Fibroblast of skin of left biceps (primary cell): ENCODE data around the gene HADHB.
A peak's percentile ranks its signal among the peaks of the same experiment; 100 is the strongest.
"Not testable (repeated sequence)": the region's sequence is repeated elsewhere in the genome, so short reads cannot be mapped to it uniquely, and the experiment has no call there.

Source experiments
- DNase-seq, 2 experiments: peaks; one replicate each; pipeline ENCODE4 v3.0.0-alpha.2; 2013; ENCODE audit warnings: low read depth in 2 of 2

Gene HADHB

DNA sequence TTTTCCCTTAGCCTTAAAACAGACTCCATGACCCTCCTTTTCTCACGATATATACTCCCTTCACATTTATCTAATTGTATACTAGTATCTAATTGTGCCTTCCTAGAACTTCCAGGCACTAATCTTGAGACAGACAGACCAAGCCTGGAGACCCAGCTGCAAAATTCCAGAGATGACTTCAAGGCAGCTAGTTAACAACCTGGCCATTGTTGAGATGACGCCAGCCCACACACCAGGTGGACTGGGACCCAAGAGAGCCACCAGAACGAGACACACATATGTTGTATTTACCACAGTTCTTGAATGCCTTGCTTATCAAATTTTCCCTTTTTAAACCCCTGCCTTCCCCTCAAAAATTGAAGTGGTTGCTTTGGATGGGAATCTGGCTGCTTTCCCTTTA lies 52.3 kb downstream of the HADHB start:
- no peak for DNase-seq

DNA sequence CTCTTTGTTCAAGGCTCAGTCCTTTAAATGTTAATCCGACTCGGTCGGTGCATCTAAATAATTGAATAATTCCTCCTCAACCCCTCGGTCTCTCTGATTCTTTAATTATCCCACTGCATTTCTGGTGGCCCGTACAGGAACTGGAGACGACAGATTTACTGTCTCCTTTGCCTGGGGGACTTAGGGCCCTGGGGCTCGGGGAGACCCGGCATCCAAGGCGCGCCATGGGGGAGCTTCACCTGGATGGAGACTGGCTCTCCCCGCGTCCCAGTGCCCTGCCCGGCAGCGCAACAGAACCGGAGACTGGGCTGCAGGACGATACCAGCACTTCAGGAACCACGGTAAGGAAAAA lies 53.5 kb downstream of the HADHB start:
- no peak for DNase-seq

DNA sequence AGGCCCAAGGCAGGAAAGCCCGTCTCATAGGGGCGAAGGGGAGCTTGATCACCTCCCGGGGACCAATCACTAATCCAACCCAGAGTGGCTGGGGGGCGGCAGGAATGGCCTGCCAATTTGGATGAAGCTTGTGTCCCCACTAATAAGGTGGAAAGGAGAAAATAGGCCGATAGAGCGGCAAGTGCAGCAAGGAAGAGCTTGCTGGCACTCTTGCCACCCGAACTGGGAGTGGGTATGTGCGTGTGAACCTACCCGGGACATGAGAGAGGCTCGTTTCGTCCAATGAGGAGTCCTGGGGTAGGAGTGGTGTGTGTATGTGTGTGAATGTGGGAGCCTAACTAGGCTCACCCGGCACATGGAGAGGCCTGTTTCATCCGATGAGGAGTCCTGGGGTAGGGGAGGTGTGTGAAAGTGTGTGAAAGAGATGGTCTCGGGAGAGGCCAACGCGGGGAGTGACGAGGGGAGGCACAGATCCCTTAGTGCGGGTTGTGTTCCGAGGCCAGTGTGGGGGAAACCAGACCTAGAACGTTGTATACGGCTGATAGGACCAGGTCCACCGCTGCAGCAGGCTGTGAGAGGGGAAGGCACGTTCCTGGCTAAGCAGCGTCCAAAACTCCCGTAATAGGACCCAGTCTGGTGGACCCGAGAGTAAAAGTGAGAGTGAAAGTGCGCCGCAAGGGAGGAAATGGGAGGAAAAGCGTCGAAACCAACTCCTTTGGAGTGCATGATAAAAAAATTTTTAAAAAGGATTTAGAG lies 54.1 kb downstream of the HADHB start:
- DNase-seq = peak in 1 of 2 experiments; percentile 5

DNA sequence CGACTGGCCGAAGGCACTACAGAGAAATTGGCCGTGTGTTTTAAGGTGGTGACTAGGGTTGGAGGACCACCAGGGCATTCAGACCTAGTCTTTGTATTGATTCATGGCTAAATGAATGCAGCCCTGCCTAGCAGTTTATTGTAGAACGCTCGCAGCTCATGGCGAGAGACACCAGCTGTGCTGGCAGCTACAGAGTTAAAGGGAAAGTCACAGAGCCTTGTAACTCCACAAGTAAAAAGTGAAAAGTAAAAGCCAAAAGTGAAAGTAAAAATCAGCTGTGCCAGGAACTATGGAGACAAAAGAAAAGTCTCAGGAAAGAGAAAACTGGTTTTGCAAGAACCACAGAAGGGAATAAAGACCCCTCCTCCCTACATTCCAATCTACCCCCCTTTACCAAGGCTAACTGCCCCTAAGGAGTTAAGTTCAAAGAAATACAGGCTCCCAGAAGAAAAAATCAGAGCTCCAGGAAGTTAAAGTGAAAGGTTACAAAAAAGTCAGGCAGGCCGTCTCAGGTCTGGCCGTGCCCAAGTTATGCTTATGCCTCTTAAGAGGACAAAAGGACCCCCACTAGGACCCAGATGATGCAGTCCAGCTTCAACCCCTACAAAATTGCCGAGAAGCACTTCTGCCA lies 54.8 kb downstream of the HADHB start:
- DNase-seq = peak in 1 of 2 experiments; percentile 17

- no peak for DNase-seq
These were observed 55.6 kb downstream of the HADHB start for GRCh38 chr2:26300234-26300925.

GRCh38 chr2:26302846-26303245 lies 58.1 kb downstream of the HADHB start:
- DNase-seq = no peak

DNA sequence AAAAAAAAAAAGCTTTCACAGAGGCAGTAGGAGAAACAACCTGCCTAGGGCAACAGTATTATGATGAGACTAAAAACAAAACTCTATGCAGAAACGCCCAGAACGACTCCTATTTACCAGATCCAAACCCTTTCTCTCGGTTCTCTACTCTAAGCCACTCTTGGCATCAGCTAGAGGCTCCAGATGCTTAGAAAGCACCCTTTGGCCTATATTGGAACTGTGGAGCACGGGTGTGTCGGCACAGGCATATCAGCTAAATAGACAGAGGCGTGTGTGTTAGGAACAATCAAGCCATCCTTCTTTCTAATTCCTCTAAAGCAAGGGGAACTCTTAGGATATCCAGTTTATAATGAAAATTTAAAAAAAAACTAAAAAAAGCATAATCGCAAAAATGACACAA lies 60.4 kb downstream of the HADHB start:
- not testable (repeated sequence) for DNase-seq

DNA sequence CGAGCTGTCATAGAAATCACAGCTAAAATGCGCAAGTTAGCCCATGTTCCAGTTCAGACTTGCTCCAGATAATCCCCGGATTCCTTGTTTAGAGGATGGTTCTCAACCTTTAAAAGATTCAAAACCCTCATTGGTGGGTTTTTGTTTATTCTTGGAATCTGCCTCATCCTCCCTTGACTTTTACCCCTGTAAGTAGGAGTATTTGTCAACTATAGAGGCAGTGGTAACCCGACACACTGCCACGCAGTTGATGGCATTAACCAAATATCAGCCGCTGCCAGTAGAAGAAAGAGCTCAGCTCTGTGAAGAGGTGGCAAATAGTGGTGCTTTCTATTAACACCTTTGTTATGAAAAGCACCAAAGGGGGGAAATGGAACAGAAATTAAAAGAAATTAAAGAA lies 60.8 kb downstream of the HADHB start:
- no peak for DNase-seq

DNA sequence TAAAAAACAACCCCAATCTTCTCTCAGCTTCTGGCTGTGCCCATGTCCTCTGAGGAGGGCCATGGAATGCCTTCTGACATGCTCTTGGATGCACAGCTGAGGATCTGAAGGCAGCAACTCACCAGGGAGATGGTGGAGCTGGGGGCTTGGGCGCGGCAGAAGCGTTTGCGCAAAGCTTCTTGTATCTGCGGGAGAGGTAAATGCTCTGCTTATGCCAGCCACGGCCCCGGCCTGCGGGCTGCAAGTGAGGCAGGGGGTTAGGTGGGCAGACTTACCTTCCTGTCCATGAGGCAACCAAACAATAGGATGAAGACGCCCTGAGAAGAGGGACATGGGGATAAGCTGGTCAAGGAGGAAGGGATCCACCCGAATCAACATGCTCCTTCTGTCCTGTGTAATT lies 65.2 kb downstream of the HADHB start:
- no peak for DNase-seq

GRCh38 chr2:26312471-26312870 lies 67.7 kb downstream of the HADHB start:
- DNase-seq = no peak

- no peak for DNase-seq
These were observed 68.7 kb downstream of the HADHB start for GRCh38 chr2:26313446-26313845.

GRCh38 chr2:26314243-26314642 lies 69.5 kb downstream of the HADHB start:
- no peak for DNase-seq

GRCh38 chr2:26316041-26316440 lies 71.3 kb downstream of the HADHB start:
- no peak for DNase-seq

DNA sequence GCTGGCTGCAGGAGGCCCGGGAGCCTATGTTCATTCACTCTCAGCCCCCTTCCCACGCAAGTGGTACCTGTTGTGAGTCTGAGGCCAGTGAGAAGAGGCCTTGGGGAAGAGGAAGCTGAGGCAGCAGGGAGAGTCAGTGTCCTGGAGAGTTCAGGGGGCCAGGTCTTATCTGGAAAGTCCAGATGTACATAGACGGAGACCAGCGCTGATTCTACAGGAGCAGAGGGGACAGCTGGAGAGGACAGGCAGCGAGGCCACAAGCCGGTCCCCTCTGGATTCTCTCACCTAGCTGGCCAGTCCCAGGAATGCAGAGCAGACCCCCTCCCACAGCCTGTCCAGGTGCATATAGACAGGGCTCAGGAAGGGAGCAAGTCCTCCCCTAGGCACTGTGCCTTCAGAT lies 72.1 kb downstream of the HADHB start:
- no peak for DNase-seq

DNA sequence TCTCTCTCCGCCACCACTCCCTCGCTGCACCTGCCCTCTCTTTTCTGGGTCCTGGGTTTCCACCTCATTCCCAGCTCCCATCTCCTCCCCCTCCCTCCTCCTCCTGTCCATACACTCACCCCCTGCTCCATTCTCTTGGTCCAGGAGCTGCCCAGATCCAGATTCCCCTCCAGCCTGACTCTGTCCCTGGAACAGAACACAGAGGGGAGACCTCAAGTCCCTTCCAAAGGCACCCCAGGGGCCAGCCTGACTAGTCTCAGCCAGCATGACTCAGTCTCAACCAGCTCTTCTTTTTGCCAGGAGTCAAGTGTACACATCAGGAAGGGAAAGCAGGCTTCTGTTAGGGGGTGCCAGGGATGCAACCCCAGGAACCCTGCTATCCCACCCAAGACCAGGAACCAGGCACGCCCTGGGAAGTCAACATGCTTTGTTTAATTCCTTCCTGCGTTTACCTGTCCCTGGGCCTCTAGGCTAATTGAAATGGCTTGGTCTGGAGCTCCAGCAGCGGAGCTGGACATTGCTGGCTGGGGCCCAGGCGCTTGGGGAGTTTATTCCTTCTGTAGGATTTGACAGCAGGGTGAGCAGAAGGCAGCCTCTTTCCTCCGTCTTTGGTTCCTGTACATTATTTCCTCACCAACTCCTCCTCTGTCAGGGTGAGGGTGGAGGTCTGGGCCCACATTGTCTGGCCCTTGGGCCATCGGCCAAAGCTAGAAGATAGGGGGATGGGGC lies 72.8 kb downstream of the HADHB start:
- DNase-seq = no peak

GRCh38 chr2:26318950-26319349 lies 74.2 kb downstream of the HADHB start:
- DNase-seq = no peak

DNA sequence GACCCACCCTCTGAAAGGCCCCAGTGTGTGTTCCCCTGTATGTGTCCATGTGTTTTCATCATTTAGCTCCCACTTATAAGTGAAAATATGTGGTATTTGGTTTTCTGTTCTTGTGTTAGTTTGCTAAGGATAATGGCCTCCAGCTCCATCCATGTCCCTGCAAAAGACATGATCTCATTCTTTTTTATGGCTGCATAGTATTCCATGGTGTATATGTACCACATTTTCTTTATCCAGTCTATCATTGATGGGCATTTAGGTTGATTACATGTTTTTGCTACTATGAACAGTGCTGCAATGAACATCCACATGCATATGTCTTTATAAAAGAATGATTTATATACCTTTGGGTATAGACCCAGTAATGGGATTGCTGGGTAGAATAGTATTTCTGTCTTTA lies 79.7 kb downstream of the HADHB start:
- DNase-seq = not testable (repeated sequence)

- no peak for DNase-seq
These were observed 80.2 kb downstream of the HADHB start for GRCh38 chr2:26324903-26325302.

- no peak for DNase-seq
These were observed 81.1 kb downstream of the HADHB start for GRCh38 chr2:26325851-26326250.

DNA sequence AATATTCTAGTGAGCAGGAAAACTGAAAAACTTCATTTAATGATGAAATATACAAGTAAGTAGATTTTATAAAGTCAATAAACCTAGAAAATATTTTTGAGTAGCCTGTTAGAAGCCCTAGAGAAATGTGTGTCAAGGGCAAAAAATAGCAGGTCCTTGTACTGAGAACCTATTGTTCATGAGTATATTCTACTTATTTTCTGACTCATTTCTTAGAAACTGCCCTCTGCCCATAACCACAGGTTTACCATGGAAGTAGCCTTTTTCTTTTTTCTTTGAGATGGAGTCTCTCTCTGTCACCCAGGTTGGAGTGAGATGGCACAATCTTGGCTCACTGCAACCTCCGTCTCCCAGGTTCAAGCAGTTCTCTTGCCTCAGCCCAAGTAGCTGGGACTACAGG lies 81.8 kb downstream of the HADHB start:
- DNase-seq = no peak

- DNase-seq = no peak
These were observed 82.8 kb downstream of the HADHB start for GRCh38 chr2:26327291-26328272.
